NCI-H524 (cell line): ENCODE results near the gene TMEM231.
"Not testable (repeated sequence)": the region's sequence is repeated elsewhere in the genome, so short reads cannot be mapped to it uniquely, and the experiment has no call there.

Experiments used
- DNase-seq, 2 experiments: peaks; one replicate each; lab custom pipeline; 2025; lab: John Stamatoyannopoulos, UW

TMEM231 gene

GRCh38 chr16:75555707-75556430, at the start of gene TMEM231:
TSS of gene TMEM231 (minus strand) at chr16:75556252. CDS start at chr16:75556209, 43 bp downstream.
- DNase-seq = peak; percentile 88 to 95

GRCh38 chr16:75603241-75603640, 47.2 kb upstream of the TMEM231 start:
- DNase-seq = no peak

GRCh38 chr16:75599452-75600277, 43.6 kb upstream of the TMEM231 start:
- no peak for DNase-seq

- peak; percentile 77 to 85 for DNase-seq
Observed at GRCh38 chr16:75593825-75594820, 38.1 kb upstream of the TMEM231 start.

- peak; percentile 15 to 69 for DNase-seq
Observed at GRCh38 chr16:75593308-75593707, 37.3 kb upstream of the TMEM231 start.

GRCh38 chr16:75591927-75592326, 35.9 kb upstream of the TMEM231 start:
- DNase-seq = not testable (repeated sequence)

- no peak for DNase-seq
Observed at GRCh38 chr16:75590920-75591843, 35.1 kb upstream of the TMEM231 start.

- no peak for DNase-seq
Observed at GRCh38 chr16:75589306-75589705, 33.3 kb upstream of the TMEM231 start.

- no peak for DNase-seq
Observed at GRCh38 chr16:75588716-75589115, 32.7 kb upstream of the TMEM231 start.

- no peak for DNase-seq
Observed at GRCh38 chr16:75584108-75584507, 28.1 kb upstream of the TMEM231 start.

- DNase-seq = no peak
Observed at GRCh38 chr16:75579281-75579834, 23.3 kb upstream of the TMEM231 start.

GRCh38 chr16:75578725-75579124, 22.7 kb upstream of the TMEM231 start:
- DNase-seq = no peak

GRCh38 chr16:75578212-75578611, 22.2 kb upstream of the TMEM231 start:
- DNase-seq = no peak

- no peak for DNase-seq
Observed at GRCh38 chr16:75576384-75576811, 20.3 kb upstream of the TMEM231 start.

GRCh38 chr16:75575958-75576357, 19.9 kb upstream of the TMEM231 start:
- DNase-seq = no peak

GRCh38 chr16:75573955-75574354, 17.9 kb upstream of the TMEM231 start:
- no peak for DNase-seq

GRCh38 chr16:75572864-75573542, 17.0 kb upstream of the TMEM231 start:
- no peak for DNase-seq

GRCh38 chr16:75570396-75571065, 14.5 kb upstream of the TMEM231 start:
- DNase-seq = no peak

- DNase-seq = no peak
Observed at GRCh38 chr16:75567911-75568310, 11.9 kb upstream of the TMEM231 start.
